Ammon's horn (tissue), 1 donor: ENCODE measurements around the gene AMZ2.

Experiments
- DNase-seq: peaks from one replicate; pipeline ENCODE4 v3.0.0-alpha.2; 2016; ENCODE audit warnings: low spot score

Gene AMZ2

DNA sequence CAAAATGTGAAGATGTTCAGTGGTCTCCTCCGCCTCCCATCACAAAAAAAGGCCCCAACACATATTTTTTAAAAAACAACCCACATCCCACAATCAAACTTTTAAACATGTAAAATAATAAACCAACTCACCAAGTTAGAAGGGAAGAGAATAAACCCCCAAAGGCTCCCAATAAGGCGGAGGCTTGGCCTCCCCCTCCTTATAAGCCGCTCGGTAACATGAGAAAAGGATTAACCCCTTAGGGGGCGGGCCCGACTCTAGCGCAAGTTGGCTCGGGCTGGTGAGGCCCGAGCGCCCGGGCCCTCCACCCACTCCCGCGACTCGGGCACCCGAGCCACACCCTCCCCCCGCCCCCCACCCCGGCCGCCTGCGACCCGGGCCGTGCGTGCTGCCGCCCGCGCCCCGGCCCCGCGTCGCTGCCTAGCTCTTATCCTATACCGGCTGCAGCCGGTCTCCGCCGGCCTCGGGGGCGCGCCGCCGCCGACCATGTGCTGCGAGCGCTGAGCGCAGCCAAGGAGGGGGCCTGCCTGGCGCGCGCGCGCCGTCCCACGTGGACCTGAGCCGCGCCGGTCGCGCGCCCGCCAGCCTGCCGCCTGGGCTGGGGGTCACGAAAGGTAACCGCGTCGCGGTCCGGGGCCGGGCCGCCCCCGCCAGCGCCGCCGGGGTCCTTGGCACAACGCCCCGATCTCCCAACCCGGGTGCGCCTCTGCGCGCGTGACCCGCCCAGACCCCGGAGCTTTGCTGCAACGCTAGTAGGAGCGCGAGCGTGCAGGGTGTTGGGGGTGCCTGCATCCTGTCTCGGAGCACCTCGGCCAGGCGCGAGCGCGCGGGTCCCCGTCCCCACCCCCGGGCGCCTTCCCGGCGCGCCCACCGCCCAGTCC, 43.4 kb downstream of the AMZ2 start, which contains the start of the genes ARSG and SLC16A6:
ARSG (plus strand) TSS at position 541 of the 881 bp plus-strand sequence. CDS start 15,999 bp downstream, outside the sequence.
SLC16A6 (minus strand) TSS at position 173 of the 881 bp plus-strand sequence. CDS start 12,807 bp downstream, outside the sequence.
- DNase-seq, result peak; percentile 63

DNA sequence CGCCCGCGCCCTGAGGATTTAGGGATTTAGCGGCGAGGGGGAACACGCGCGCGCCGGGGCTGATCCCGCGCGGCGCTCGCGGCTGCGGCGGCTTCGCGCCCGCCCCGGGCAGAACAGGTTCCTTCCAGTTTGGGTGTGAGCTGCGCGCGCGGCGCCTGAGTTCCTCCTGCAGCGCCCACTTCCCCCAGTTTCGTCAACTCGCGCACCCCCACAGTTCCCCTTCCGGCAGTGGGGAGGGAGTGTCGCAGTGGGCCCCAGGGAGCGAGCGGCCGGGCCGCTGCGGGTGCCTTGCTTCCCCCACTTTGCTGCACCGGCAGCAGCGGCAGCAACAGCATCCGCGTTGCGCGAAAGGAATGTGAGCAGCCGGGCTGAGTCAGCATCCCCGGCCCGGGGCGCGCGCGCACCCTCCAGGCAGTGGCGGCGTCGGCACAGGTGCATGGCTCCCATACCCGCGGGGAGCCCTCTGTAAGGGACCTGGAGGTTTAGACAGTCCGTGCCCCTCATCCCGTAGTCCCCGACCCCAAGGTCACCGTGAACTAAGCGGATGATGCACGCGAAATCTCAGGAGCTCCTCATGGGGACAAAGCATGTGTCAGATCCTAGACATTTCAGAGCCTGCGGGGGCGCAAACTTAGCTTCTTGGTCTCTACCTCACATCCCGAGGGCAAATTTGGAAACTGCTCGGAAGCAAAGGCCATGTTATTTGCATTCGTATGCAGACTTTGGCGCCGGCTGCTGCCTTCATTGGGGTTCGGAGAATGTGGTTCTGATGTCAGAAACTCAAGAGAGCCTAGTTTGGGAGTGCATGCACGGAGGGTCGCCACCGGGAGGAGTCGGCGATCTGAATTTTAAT, 44.2 kb downstream of the AMZ2 start:
- DNase-seq, result peak; percentile 68

DNA sequence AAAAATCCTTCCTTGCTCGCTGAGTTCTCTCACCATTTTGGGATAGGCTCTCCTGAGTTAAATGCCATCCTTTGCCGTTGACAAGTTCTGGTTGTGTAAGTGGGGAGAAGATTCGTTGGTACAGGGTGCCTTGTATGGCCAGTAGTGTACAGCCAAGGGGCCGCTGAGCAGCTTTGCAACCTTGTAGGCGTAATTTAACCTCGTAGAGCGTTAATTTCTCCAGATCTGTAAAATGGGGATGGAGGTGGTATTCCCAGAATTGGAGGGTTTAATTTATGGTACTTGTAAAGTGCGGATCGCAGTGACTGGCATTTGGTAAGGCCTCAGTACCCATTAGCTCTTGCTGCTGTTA, 44.8 kb downstream of the AMZ2 start:
- no peak for DNase-seq

DNA sequence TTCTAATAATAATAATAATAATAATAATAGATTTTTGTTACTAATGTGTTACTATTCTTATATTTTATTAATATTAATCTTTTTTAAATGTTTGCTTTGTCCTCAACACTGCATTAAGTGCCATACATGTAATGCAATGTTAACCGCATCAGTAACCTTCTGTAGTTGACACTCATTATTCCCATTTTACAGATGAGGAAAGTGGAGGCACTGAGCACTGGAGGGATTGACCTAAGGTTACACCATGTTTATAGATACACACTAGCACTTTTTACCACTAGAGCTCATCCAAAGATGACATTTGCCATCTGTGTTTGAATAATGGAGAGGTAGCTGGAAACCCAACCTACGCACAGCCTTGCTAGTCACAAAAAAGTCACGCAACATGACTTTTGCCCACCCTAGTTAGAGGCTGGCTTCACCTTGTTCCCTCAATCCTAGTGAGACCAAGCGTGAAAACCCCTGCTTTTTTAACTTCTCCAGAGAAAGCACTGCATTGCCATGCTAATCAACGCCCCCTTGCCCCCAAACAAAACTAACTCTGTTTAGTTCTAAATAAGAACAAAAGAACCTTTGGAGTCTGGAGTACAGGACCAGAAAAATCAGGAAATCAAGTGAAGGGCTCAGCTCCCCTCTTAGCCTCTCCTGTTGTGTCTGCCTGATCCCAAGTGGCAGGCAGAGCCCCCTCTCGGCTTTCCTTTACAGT, 45.8 kb downstream of the AMZ2 start:
- no peak for DNase-seq

DNA sequence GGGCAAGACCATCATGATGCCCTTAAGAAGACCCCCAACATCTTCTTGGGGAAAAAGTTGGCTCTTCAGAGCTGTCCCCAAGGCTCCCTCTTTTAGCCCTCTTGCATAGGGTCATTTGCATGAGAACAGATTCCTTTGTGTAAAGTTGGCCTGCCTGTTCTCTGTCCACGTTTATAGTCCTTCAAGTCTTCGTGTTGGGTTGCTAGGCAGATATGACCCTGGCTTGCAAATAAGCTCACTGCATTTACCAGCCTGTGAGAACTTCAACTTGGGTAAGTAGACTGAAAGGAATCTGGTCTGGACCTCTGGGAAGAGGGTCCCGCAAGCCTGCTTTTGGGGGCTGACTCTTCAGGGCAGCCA, 46.3 kb downstream of the AMZ2 start:
- DNase-seq, result no peak

DNA sequence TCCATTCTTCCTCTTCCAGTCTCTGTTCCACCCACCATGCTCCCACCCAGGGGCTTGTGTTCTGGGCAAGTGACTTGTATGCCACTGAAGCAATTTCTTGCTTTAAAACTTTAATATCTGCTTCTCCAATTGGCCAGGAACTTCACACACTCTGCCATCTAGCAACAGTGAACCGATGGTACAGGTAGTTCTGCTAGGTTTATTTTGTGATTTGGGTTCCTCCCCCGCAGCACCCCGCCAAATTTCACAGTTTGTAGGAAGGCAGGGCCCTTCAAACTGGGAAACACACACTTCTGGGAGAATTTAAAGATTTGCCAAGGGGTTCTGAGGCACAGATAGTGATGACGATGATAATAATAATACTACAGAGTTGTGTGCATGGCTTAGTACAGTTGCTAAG, 46.8 kb downstream of the AMZ2 start:
- no peak for DNase-seq

DNA sequence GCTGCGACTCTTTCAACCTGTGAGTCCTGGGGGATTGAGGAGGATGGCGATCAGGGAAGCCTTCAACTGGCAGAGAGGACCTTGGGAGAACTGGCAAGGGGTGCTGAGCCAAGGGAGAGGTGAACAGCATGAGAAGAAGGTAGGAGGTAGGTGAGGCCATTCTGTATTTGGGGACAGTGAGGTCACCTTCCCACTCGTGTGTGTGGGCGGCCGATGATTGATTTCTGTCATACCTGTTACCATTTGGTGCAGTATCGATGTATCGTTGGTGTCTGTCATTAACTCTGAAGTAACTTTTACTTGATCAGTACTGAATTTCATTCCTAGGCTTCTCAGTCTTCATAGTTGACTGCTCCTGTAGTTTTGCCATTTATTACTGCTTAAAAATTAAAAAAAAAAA, 47.2 kb downstream of the AMZ2 start:
- no peak for DNase-seq

DNA sequence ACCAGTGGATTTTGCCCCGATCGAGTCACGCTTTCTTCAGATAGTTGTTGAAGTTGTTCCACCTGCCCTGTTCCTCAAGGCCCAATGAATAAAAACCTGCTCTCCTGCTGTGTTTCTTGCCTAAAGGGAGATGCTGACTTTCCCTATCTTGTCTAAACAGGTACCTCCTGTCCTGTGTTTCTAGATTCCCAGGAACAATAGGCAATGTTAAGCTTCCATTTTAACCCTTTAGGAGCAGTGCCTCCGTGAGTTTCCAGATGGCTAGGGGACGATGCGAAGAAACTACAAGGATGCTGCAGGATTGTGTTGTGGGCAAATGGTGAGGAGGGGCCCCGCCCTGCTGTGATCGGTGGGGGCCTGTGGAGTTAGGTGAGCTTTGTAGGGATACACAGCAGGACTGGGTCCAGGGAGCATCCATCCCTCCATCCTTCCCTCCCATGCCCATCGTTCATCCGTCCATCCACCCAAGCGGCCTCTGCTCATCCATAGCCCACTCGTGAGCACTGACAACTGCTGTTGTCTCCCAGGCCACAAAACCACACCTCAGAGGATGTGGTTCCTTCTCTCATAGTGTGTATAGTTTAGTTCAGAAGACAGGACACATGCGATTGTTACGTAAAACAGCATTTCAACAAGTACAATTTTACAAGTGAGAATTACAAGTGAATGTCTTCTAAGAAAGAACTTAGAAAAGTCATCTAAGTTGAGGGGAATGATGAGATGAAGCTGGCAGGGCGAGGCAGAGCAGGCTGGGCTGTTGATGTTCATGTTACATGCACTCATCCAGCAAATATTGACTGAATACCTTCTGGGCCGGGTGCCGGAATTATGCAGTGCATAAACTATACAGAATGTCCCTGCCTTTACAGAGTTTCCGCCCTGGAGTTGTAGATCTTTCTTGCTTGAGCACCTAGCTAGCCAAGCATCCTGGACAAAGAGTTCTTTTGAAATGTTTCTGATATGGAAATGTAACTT, 48.7 kb downstream of the AMZ2 start:
- DNase-seq, result no peak

DNA sequence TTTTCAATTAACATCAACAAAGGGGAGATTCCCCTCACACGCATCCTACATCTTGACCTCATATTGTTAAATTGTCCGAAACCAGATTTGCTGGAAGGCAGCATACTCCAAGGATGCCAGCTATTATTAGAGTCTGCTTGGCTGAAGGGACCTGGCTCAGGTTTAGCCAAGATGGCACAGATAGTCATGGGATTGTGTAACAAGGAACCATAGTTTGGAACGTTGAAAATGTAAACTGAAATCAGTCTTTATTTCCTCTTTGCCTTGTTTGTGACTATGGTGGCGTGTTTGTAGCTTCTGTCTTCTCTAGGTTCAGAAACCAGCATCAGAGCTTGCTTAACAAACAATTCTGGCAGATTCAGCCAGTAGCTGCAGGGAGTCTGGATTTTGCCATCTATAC, 49.4 kb downstream of the AMZ2 start:
- DNase-seq, result no peak

DNA sequence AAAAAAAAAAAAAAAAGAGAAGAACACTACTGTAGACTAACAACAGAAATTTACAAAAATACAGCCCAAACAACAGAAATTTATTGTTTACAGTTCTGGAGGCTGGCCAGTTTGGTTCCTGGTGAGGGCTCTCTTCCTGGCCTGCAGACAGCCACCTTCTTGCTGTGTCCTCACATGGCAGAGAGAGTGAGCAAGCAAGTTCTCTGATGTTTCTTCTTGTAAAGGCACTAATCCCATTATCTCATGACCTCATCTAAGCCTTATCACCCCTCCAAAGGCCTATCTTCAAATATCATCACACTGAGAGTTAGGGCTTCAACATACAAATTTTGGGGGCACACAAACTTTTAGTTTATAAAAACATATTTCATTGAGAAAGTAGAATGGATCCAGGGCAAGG, 50.8 kb downstream of the AMZ2 start:
- DNase-seq, result no peak

DNA sequence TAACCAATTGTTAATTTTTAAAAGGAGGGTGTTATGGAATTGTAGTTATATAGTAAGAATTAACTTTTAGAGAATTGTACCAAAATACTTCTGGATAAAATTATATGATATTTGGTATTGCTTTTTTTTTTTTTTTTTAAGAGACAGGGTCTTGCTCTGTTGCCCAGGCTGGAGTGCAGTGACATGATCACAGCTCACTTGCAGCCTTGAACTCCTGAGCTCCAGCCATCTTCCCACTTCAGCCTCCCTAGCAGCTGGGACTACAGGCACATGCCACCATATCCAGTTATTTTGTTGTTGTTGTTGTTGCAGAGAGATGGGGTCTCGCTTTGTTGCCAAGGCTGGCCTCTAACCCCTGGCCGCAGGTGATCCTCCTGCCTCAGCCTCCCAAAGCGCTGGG, 52.0 kb downstream of the AMZ2 start:
- DNase-seq, result no peak

DNA sequence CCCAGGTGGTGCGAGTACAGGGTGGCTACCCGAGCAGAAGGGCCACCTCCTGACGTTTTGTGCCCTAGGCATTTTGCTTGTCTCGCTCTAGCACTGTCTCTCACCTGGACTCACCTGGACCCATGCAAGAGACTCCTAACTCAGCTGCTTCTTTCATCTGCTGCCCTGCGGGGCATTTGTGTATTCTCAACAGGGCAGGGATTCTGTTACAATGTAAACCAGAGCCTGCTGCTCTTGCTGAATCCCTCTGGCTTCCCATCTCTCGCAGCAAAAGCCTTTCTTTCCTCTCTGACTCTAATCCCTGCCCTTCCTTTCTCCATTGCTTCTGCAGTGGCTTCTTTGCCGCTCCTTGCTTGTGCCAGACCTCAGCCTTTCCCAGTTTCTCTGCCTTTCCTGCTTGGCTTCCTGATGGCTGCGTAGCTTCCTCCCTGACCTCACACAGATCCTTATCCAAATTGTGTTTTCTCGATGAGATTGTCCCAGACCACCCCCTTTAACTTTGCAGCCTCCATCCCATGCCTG, 53.7 kb downstream of the AMZ2 start:
- DNase-seq, result no peak

DNA sequence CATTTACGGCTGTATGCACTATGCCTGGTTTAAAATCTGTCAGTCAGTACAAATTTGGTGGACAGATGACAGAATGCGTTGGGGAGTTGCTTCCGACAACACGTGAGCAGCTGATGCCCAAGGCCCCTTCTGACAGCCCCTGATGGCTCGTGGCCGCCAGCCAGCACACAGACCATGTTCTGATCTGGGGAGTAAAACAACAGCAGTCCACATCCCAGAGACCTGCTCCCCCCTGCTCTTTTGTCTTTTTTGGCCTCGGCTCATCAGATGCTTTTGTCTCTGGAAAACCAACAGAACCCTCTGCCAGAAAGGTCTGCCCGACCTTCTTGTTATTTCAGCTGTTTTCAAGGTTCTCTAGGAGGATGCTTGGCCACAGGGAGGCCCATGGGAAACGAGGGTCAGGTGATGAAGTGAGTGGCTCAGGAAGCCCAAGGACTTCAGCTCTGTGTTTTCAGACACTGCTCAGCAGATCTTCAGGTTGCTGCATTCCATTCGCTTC, 54.3 kb downstream of the AMZ2 start:
- no peak for DNase-seq

DNA sequence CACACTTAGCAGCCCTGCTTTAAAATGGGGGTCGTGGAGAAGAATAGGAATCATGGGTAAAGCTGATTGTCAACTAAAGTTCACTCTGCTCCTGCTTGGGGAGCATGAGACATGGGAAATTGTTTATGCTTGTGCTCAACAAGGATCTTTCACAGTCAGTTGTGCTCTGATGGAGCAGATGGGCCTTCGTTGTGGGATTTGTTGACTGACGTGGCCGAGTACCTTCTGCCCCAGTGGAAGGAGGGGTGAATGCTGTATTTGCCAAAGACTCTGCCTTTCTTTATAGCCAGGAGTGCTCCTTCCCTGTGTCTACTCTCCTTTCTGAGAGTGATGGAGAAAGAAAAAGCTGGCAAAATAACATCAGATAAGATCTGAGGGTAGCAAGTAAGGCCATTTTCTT, 54.8 kb downstream of the AMZ2 start:
- DNase-seq, result no peak

DNA sequence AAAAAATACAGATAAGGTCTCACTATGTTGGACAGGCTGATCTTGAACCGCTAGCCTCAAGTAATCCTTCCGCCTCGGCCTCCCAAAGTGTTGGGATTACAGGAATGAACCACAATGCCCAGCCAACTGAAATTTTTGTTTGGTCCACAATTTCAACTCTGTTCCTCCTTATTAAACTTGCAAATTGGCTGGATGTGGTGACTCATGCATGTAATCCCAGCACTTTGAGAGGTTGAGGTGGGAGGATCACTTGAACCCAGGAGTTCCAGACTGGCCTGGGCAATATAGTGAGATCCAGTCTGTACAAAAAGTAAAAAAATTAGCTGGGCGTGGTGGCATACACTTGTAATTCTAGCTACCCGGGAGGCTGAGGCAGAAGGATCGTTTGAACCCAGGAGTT, 56.9 kb downstream of the AMZ2 start:
- no peak for DNase-seq

DNA sequence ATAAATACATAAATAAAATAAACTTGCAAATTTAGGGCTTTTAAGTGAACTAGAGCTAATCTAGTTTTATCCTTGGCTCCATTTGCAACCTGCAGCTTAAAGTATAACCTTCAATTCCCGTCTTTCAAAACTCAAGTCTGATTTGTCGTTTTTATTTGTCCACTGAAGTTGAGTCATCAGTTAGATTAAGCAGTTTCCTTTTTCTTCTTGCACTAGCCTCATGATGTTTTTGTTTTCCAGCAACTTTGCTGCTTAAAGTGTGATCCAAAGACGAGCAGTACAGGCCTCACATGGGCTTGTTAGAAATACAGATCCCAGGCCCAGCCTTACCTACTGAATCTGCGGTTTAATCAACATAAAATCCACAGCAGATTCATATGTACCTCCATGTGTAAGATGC, 57.3 kb downstream of the AMZ2 start:
- DNase-seq, result no peak
